Caco-2 (cell line): ENCODE results near the gene FNDC3B. TPM values are rescaled to one million over a fixed set of nuclear protein-coding genes. Genes with fewer than 3 reads are reported as not detected.

Experiments
- BruUV-seq: library from RNA; stranded (reverse); fragments of 400-500 nt; replicated peaks from 2 replicates; lab custom pipeline; 2021; lab: Mats Ljungman, UMichigan
- CTCF ChIA-PET: fragments of 300-600 bp; sonication (Branson Sonifier 250); formaldehyde crosslinking; loops from one replicate; lab custom pipeline; 2022; ENCODE audit warnings: antibody characterized with exemption; lab: Charles Lee
- POLR2A ChIA-PET: fragments of 300-600 bp; sonication (Branson Sonifier 250); formaldehyde crosslinking; loops from one replicate; lab custom pipeline; 2022; ENCODE audit warnings: antibody characterized with exemption; lab: Charles Lee
- DNase-seq, 2 experiments: peaks; one replicate each; pipeline versions ENCODE4 v3.0.0 to v3.0.0-alpha.2; 2020 to 2022
- H3K27me3 ChIP-seq: replicated peaks from 2 replicates; pipeline ENCODE4 v1.6.0; 2011; ENCODE audit warnings: low read length; ENCODE audit not compliant: control insufficient read depth, insufficient read depth
- H3K36me3 ChIP-seq: 2 replicates; pipeline ENCODE4 v1.5.1; 2011; ENCODE audit warnings: low read length; ENCODE audit not compliant: control insufficient read depth, insufficient read depth
- H3K4me1 ChIP-seq: fragments of 250-450 bp; sonication (Bioruptor Pico); 2 replicates; pipeline ENCODE4 v1.5.1; 2020; ENCODE audit warnings: mild to moderate bottlenecking
- H3K4me3 ChIP-seq: 2 replicates; pipeline ENCODE4 v1.5.1; 2011; ENCODE audit warnings: low read depth, mild to moderate bottlenecking, control low read depth, low read length
- H3K9me3 ChIP-seq: fragments of 250-450 bp; sonication (Bioruptor Pico); 2 replicates; pipeline ENCODE4 v1.5.1; 2020; ENCODE audit warnings: mild to moderate bottlenecking, moderate library complexity
- H3K27ac Mint-ChIP-seq: one replicate; pipeline ENCODE4 v1.8.0; 2022; ENCODE audit warnings: mixed read lengths; ENCODE audit not compliant: unreplicated experiment
- H3K27me3 Mint-ChIP-seq: one replicate; pipeline ENCODE4 v1.8.0; 2022; ENCODE audit warnings: mixed read lengths; ENCODE audit not compliant: insufficient read depth, unreplicated experiment
- H3K36me3 Mint-ChIP-seq: one replicate; pipeline ENCODE4 v1.8.0; 2022; ENCODE audit warnings: mild to moderate bottlenecking, mixed read lengths; ENCODE audit not compliant: insufficient read depth, unreplicated experiment
- H3K4me1 Mint-ChIP-seq: one replicate; pipeline ENCODE4 v1.8.0; 2022; ENCODE audit warnings: low read depth, mixed read lengths; ENCODE audit not compliant: unreplicated experiment
- H3K4me3 Mint-ChIP-seq: one replicate; pipeline ENCODE4 v1.8.0; 2022; ENCODE audit warnings: mild to moderate bottlenecking, moderate library complexity, mixed read lengths; ENCODE audit not compliant: unreplicated experiment
- H3K9me3 Mint-ChIP-seq: one replicate; pipeline ENCODE4 v1.8.0; 2022; ENCODE audit warnings: mixed read lengths; ENCODE audit not compliant: unreplicated experiment
- CTCF ChIP-seq, 2 experiments: fragments of 200-600 bp in 1 of 2; IDR thresholded peaks; 1 replicate in 1 of 2; 2 replicates in 1 of 2; pipeline versions ENCODE4 v1.5.1 to v1.8.0; 2011 to 2022; ENCODE audit warnings: antibody characterized with exemption in 1 of 2, control low read depth in 1 of 2, inconsistent platforms in 1 of 2, low read depth in 1 of 2, low read length in 1 of 2, mild to moderate bottlenecking in 1 of 2, moderate library complexity in 1 of 2; ENCODE audit not compliant: insufficient read depth in 1 of 2, severe bottlenecking in 1 of 2, unreplicated experiment in 1 of 2
- intact Hi-C: fragments of 100-400 bp; cut with micrococcal nuclease; formaldehyde crosslinking; loops from one replicate; pipeline ENCODE4 v1.10.0; 2022; ENCODE audit not compliant: unreplicated experiment
- total RNA-seq: library from RNA; stranded (reverse); gene quantifications from 2 replicates; pipeline ENCODE4 v1.2.3, GENCODE V29; 2022

FNDC3B gene
- total RNA-seq, 1 experiment from 2014 or later: 59.8 TPM

DNA sequence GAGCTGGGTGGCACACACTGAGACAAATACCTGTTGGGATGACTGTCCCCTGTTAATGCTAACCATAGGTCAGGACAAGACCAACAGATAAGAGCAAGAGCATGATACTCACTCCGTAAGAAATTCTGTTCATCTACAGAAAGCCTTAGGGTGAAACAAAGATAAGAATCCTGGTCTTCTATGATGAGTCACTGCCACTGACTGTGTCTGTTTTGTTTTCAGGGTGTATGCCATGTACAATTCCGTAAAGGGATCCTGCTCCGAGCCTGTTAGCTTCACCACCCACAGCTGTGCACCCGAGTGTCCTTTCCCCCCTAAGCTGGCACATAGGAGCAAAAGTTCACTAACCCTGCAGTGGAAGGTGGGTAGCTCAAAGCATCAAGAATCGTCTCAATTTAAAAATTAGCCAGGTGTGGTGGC lies 267.8 kb downstream of the FNDC3B start:
- Histone ChIP-seq H3K27me3 (no peaks in the 10 kb centered on the region), H3K36me3 (no peaks in the 10 kb centered on the region; the same call in 1 of the 2 replicates), H3K4me3 (no peak overlapping the region), H3K9me3 (no peaks in the 10 kb centered on the region), H3K4me1 (peaks cover 32% of the 10 kb centered on the region)
- H3K4me3 Mint-ChIP-seq: peak overlapping the region; percentile 27
- CTCF ChIA-PET: interaction anchor here (2.1 kb wide), 1 partner anchor 25 kb away, joined by 10 read pairs; no protein-coding TSS in a partner anchor
- BruUV-seq: no TSS peak
- H3K27me3 Mint-ChIP-seq: no peaks in the 10 kb centered on the region
- intact Hi-C loops: no loop called here
- TF ChIP-seq CTCF (IDR thresholded peaks at IDR 0.05; ENCODE audit: insufficient read depth in 1 of 2, low read depth in 1 of 2, low read length in 1 of 2, severe bottlenecking in 1 of 2, unreplicated experiment in 1 of 2): no peak
- H3K4me1 Mint-ChIP-seq: peaks cover 34% of the 10 kb centered on the region
- POLR2A ChIA-PET: interaction anchor here (0.6 kb wide), 1 partner anchor 11 kb away, joined by 3 read pairs; no protein-coding TSS in a partner anchor
- H3K9me3 Mint-ChIP-seq: no peaks in the 10 kb centered on the region
- peaks cover 71% of the 10 kb centered on the region for H3K36me3 Mint-ChIP-seq
- DNase-seq: peak; percentile 29 to 44
- H3K27ac Mint-ChIP-seq: peak overlapping the region; percentile 82

DNA sequence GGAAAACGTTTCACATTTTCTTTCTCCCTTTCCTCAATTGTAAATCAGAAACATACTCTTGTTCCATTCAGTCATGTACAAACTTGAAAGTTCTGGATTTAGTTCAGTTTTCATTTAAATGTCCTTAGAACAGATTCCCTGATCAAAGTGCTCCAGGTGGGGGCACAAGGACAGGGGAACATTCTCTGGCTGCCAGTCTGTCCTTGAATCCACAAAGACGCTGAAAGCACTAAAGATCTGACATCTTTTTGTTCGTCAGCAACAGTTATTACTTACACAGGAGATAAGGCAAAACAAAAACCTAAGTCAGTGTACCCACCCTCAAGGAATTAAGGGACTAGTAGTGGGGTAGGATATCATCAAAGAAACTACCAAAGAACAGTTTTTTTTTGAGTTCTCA lies 269.7 kb downstream of the FNDC3B start:
- Histone ChIP-seq H3K36me3 (peaks cover 1% of the 10 kb centered on the region; the same call in 1 of the 2 replicates), H3K27me3 (no peaks in the 10 kb centered on the region), H3K9me3 (no peaks in the 10 kb centered on the region), H3K4me3 (no peak overlapping the region), H3K4me1 (peaks cover 32% of the 10 kb centered on the region)
- no peaks in the 10 kb centered on the region for H3K27me3 Mint-ChIP-seq
- H3K27ac Mint-ChIP-seq: no peak overlapping the region
- no TSS peak for BruUV-seq
- H3K9me3 Mint-ChIP-seq: no peaks in the 10 kb centered on the region
- no peak overlapping the region for H3K4me3 Mint-ChIP-seq
- ChIA-PET POLR2A (no interaction called here), CTCF (no interaction called here)
- intact Hi-C loops: no loop called here
- H3K4me1 Mint-ChIP-seq: peaks cover 38% of the 10 kb centered on the region
- H3K36me3 Mint-ChIP-seq: peaks cover 71% of the 10 kb centered on the region
- no peak for DNase-seq
- TF ChIP-seq CTCF (IDR thresholded peaks at IDR 0.05; ENCODE audit: insufficient read depth in 1 of 2, low read depth in 1 of 2, low read length in 1 of 2, severe bottlenecking in 1 of 2, unreplicated experiment in 1 of 2): no peak

GRCh38 chr3:172309741-172310427 lies 270.5 kb downstream of the FNDC3B start:
- H3K36me3 ChIP-seq: peaks cover 1% of the 10 kb centered on the region; the same call in 1 of the 2 replicates
- intact Hi-C loops: no loop called here

More at GRCh38 chr3:172309741-172310427, 270.5 kb downstream of the FNDC3B start:
- no peak overlapping the region for H3K27ac Mint-ChIP-seq
- H3K36me3 Mint-ChIP-seq: peaks cover 73% of the 10 kb centered on the region
- no TSS peak for BruUV-seq
- H3K9me3 Mint-ChIP-seq: no peaks in the 10 kb centered on the region
- DNase-seq: no peak
- Histone ChIP-seq H3K27me3 (no peaks in the 10 kb centered on the region), H3K4me3 (no peak overlapping the region), H3K4me1 (peaks cover 40% of the 10 kb centered on the region), H3K9me3 (no peaks in the 10 kb centered on the region)
- no peak overlapping the region for H3K4me3 Mint-ChIP-seq
- no peak for TF ChIP-seq CTCF (IDR thresholded peaks at IDR 0.05; ENCODE audit: insufficient read depth in 1 of 2, low read depth in 1 of 2, low read length in 1 of 2, severe bottlenecking in 1 of 2, unreplicated experiment in 1 of 2)
- ChIA-PET POLR2A (no interaction called here), CTCF (no interaction called here)
- H3K27me3 Mint-ChIP-seq: no peaks in the 10 kb centered on the region
- peaks cover 35% of the 10 kb centered on the region for H3K4me1 Mint-ChIP-seq
